Skeletal muscle tissue (tissue), 4 donors: ENCODE measurements around the gene POLA1. TPM values are rescaled to one million over a fixed set of nuclear protein-coding genes. Genes with fewer than 3 reads are reported as not detected.
"Not testable (repeated sequence)": the region's sequence is repeated elsewhere in the genome, so short reads cannot be mapped to it uniquely, and the experiment has no call there.

ENCODE experiments used
- H3K27ac ChIP-seq: one replicate; pipeline ENCODE4 v1.7.0; 2013; ENCODE audit warnings: mild to moderate bottlenecking, low read depth, low read length, inconsistent platforms
- H3K27me3 ChIP-seq, 3 donors: one replicate each; pipeline ENCODE4 v1.7.0; 2013; ENCODE audit warnings: low read length in 3 of 3; ENCODE audit not compliant: control insufficient read depth in 3 of 3, insufficient read depth in 3 of 3
- H3K36me3 ChIP-seq, 3 donors: one replicate each; pipeline ENCODE4 v1.7.0; 2013; ENCODE audit warnings: low read length in 3 of 3; ENCODE audit not compliant: control insufficient read depth in 3 of 3, insufficient read depth in 3 of 3
- H3K4me1 ChIP-seq, 3 donors: one replicate each; pipeline ENCODE4 v1.7.0; 2013; ENCODE audit warnings: low read length in 3 of 3, mild to moderate bottlenecking in 3 of 3; ENCODE audit not compliant: control insufficient read depth in 3 of 3, insufficient read depth in 3 of 3
- H3K4me3 ChIP-seq, 3 donors: one replicate each; pipeline ENCODE4 v1.7.0; 2013; ENCODE audit warnings: low read length in 3 of 3
- H3K9ac ChIP-seq, 3 donors: one replicate each; pipeline ENCODE4 v1.7.0; 2013; ENCODE audit warnings: low read length in 3 of 3, mild to moderate bottlenecking in 3 of 3, moderate library complexity in 2 of 3, low read depth in 1 of 3
- H3K9me3 ChIP-seq, 3 donors: one replicate each; pipeline ENCODE4 v1.7.0; 2013; ENCODE audit warnings: low read length in 3 of 3; ENCODE audit not compliant: control insufficient read depth in 3 of 3
- total RNA-seq: library from RNA; depleted of rRNA; stranded (reverse); fragments of >200 nt; gene quantifications from one replicate; pipeline ENCODE4 v1.2.3, GENCODE V29; 2014
- donor health status: Osteomylitis.

The POLA1 gene
- total RNA-seq, 1 donor from 2014 or later: 63.2 TPM

- no peak overlapping the region for H3K4me3 ChIP-seq
- H3K27me3 ChIP-seq: no peaks in the 10 kb centered on the region
- no peak overlapping the region for H3K9ac ChIP-seq
- peaks cover 0 to 2% (median 0%) of the 10 kb centered on the region in 3 donors for H3K4me1 ChIP-seq
- H3K9me3 ChIP-seq: no peaks in the 10 kb centered on the region
- H3K36me3 ChIP-seq: no peaks in the 10 kb centered on the region
- no peak overlapping the region for H3K27ac ChIP-seq
These were observed 166.4 kb downstream of the POLA1 start for GRCh38 chrX:24860140-24860539.

- H3K9me3 ChIP-seq: no peaks in the 10 kb centered on the region
- no peaks in the 10 kb centered on the region for H3K27me3 ChIP-seq
- H3K27ac ChIP-seq: no peak overlapping the region
- H3K4me3 ChIP-seq: no peak overlapping the region
- H3K4me1 ChIP-seq: peaks cover 0 to 2% (median 0%) of the 10 kb centered on the region in 3 donors
- no peak overlapping the region for H3K9ac ChIP-seq
- H3K36me3 ChIP-seq: no peaks in the 10 kb centered on the region
These were observed 168.6 kb downstream of the POLA1 start for GRCh38 chrX:24862343-24862742.

- not testable (repeated sequence) for H3K9ac ChIP-seq, H3K4me1 ChIP-seq, H3K27me3 ChIP-seq, H3K9me3 ChIP-seq, H3K27ac ChIP-seq, H3K36me3 ChIP-seq, H3K4me3 ChIP-seq
These were observed 170.1 kb downstream of the POLA1 start for GRCh38 chrX:24863779-24864178.

- no peak overlapping the region for H3K27ac ChIP-seq
- H3K4me1 ChIP-seq: no peaks in the 10 kb centered on the region
- no peaks in the 10 kb centered on the region for H3K9me3 ChIP-seq
- no peaks in the 10 kb centered on the region for H3K36me3 ChIP-seq
- H3K4me3 ChIP-seq: no peak overlapping the region
- no peak overlapping the region for H3K9ac ChIP-seq
- H3K27me3 ChIP-seq: no peaks in the 10 kb centered on the region
These were observed 176.4 kb downstream of the POLA1 start for GRCh38 chrX:24870143-24870542.

- Histone ChIP-seq H3K4me1 (no peaks in the 10 kb centered on the region), H3K9ac (no peak overlapping the region), H3K4me3 (no peak overlapping the region), H3K9me3 (no peaks in the 10 kb centered on the region), H3K27ac (no peak overlapping the region), H3K27me3 (no peaks in the 10 kb centered on the region), H3K36me3 (no peaks in the 10 kb centered on the region)
These were observed 181.0 kb downstream of the POLA1 start for GRCh38 chrX:24874604-24875247.

GRCh38 chrX:24876530-24877287, 183.0 kb downstream of the POLA1 start:
- Histone ChIP-seq H3K36me3 (no peaks in the 10 kb centered on the region), H3K4me3 (no peak overlapping the region), H3K9me3 (no peaks in the 10 kb centered on the region), H3K9ac (no peak overlapping the region), H3K4me1 (no peaks in the 10 kb centered on the region), H3K27ac (no peak overlapping the region), H3K27me3 (no peaks in the 10 kb centered on the region)

GRCh38 chrX:24877288-24877664, 183.6 kb downstream of the POLA1 start:
- no peak overlapping the region for H3K4me3 ChIP-seq
- no peaks in the 10 kb centered on the region for H3K9me3 ChIP-seq
- H3K36me3 ChIP-seq: no peaks in the 10 kb centered on the region
- H3K4me1 ChIP-seq: no peaks in the 10 kb centered on the region
- no peaks in the 10 kb centered on the region for H3K27me3 ChIP-seq
- no peak overlapping the region for H3K27ac ChIP-seq
- H3K9ac ChIP-seq: no peak overlapping the region

- H3K4me3 ChIP-seq: no peak overlapping the region
- no peak overlapping the region for H3K9ac ChIP-seq
- H3K36me3 ChIP-seq: no peaks in the 10 kb centered on the region
- no peaks in the 10 kb centered on the region for H3K27me3 ChIP-seq
- no peaks in the 10 kb centered on the region for H3K4me1 ChIP-seq
- H3K9me3 ChIP-seq: no peaks in the 10 kb centered on the region
- no peak overlapping the region for H3K27ac ChIP-seq
These were observed 184.3 kb downstream of the POLA1 start for GRCh38 chrX:24877854-24878650.

GRCh38 chrX:24879679-24880078, 186.0 kb downstream of the POLA1 start:
- Histone ChIP-seq H3K4me1 (no peaks in the 10 kb centered on the region), H3K27ac (no peak overlapping the region), H3K4me3 (no peak overlapping the region)

GRCh38 chrX:24886916-24887315, 193.2 kb downstream of the POLA1 start:
- no peak overlapping the region for H3K9ac ChIP-seq
- H3K27ac ChIP-seq: no peak overlapping the region
- no peaks in the 10 kb centered on the region for H3K27me3 ChIP-seq
- H3K4me3 ChIP-seq: no peak overlapping the region
- no peaks in the 10 kb centered on the region for H3K4me1 ChIP-seq
- no peaks in the 10 kb centered on the region for H3K36me3 ChIP-seq
- no peaks in the 10 kb centered on the region for H3K9me3 ChIP-seq

More at GRCh38 chrX:24879679-24880078, 186.0 kb downstream of the POLA1 start:
- no peak overlapping the region for H3K9ac ChIP-seq
- no peaks in the 10 kb centered on the region for H3K9me3 ChIP-seq
- no peaks in the 10 kb centered on the region for H3K27me3 ChIP-seq
- H3K36me3 ChIP-seq: no peaks in the 10 kb centered on the region
